ENCODE measurements around the gene SLC41A3.
"Not testable (repeated sequence)": the region's sequence is repeated elsewhere in the genome, so short reads cannot be mapped to it uniquely, and the experiment has no call there.

SLC41A3 gene

GRCh38 chr3:126107203-126107939 is 23.4 kb upstream of the SLC41A3 start:
- DNase-seq (ENCODE audit: low read depth in 1 of 2, low spot score in 1 of 2), result no peak

GRCh38 chr3:126106336-126107202 is 22.6 kb upstream of the SLC41A3 start:
- DNase-seq (ENCODE audit: low read depth in 1 of 2, low spot score in 1 of 2), result no peak

- DNase-seq (ENCODE audit: low read depth in 1 of 2, low spot score in 1 of 2), result no peak
These were observed 21.8 kb upstream of the SLC41A3 start for GRCh38 chr3:126105691-126106187.

- no peak for DNase-seq (ENCODE audit: low read depth in 1 of 2, low spot score in 1 of 2)
These were observed 21.1 kb upstream of the SLC41A3 start for GRCh38 chr3:126104742-126105605.

GRCh38 chr3:126104028-126104635 is 20.2 kb upstream of the SLC41A3 start:
- DNase-seq (ENCODE audit: low read depth in 1 of 2, low spot score in 1 of 2), result no peak

- no peak for DNase-seq (ENCODE audit: low read depth in 1 of 2, low spot score in 1 of 2)
These were observed 19.4 kb upstream of the SLC41A3 start for GRCh38 chr3:126103121-126104027.

GRCh38 chr3:126102530-126102951 is 18.6 kb upstream of the SLC41A3 start:
- no peak for DNase-seq (ENCODE audit: low read depth in 1 of 2, low spot score in 1 of 2)

- DNase-seq (ENCODE audit: low read depth in 1 of 2, low spot score in 1 of 2), result no peak
These were observed 18.1 kb upstream of the SLC41A3 start for GRCh38 chr3:126102011-126102410.

GRCh38 chr3:126101521-126101982 is 17.6 kb upstream of the SLC41A3 start:
- no peak for DNase-seq (ENCODE audit: low read depth in 1 of 2, low spot score in 1 of 2)

- no peak for DNase-seq (ENCODE audit: low read depth in 1 of 2, low spot score in 1 of 2)
These were observed 16.8 kb upstream of the SLC41A3 start for GRCh38 chr3:126100634-126101301.

- no peak for DNase-seq (ENCODE audit: low read depth in 1 of 2, low spot score in 1 of 2)
These were observed 16.3 kb upstream of the SLC41A3 start for GRCh38 chr3:126100269-126100633.

GRCh38 chr3:126098391-126098858 is 14.5 kb upstream of the SLC41A3 start:
- no peak for DNase-seq (ENCODE audit: low read depth in 1 of 2, low spot score in 1 of 2)

- no peak for DNase-seq (ENCODE audit: low read depth in 1 of 2, low spot score in 1 of 2)
These were observed 13.9 kb upstream of the SLC41A3 start for GRCh38 chr3:126097801-126098200.

- DNase-seq (ENCODE audit: low read depth in 1 of 2, low spot score in 1 of 2), result not testable (repeated sequence)
These were observed 12.3 kb upstream of the SLC41A3 start for GRCh38 chr3:126096274-126096673.

- DNase-seq (ENCODE audit: low read depth in 1 of 2, low spot score in 1 of 2), result not testable (repeated sequence)
These were observed 8.2 kb upstream of the SLC41A3 start for GRCh38 chr3:126092128-126092527.

GRCh38 chr3:126087552-126088175 is 3.7 kb upstream of the SLC41A3 start:
- no peak for DNase-seq (ENCODE audit: low read depth in 1 of 2, low spot score in 1 of 2)

- no peak for DNase-seq (ENCODE audit: low read depth in 1 of 2, low spot score in 1 of 2)
These were observed 1.9 kb upstream of the SLC41A3 start for GRCh38 chr3:126085841-126086240.

- DNase-seq (ENCODE audit: low read depth in 1 of 2, low spot score in 1 of 2), result no peak
These were observed 1.4 kb upstream of the SLC41A3 start for GRCh38 chr3:126085276-126085675.
